Chondrocyte (in vitro differentiated cells): ENCODE measurements around the gene TARBP2. TPM values are rescaled to one million over a fixed set of nuclear protein-coding genes. Genes with fewer than 3 reads are reported as not detected.

Experiments
- DNase-seq: peaks from one replicate; pipeline ENCODE4 v3.0.0; 2021; ENCODE audit warnings: mixed read lengths, low spot score
- H3K27ac Mint-ChIP-seq: one replicate; pipeline ENCODE4 v1.8.0; 2021; ENCODE audit warnings: mild to moderate bottlenecking, moderate library complexity, mixed read lengths; ENCODE audit not compliant: unreplicated experiment
- H3K27me3 Mint-ChIP-seq: 2 replicates; pipeline ENCODE4 v1.8.0; 2021; ENCODE audit warnings: low read depth, mixed read lengths
- H3K36me3 Mint-ChIP-seq: 2 replicates; pipeline ENCODE4 v1.8.0; 2021; ENCODE audit warnings: low read depth, mixed read lengths
- H3K4me1 Mint-ChIP-seq: 2 replicates; pipeline ENCODE4 v1.8.0; 2021; ENCODE audit warnings: low read depth, mild to moderate bottlenecking, mixed read lengths
- H3K4me3 Mint-ChIP-seq: one replicate; pipeline ENCODE4 v1.8.0; 2021; ENCODE audit warnings: mild to moderate bottlenecking, moderate library complexity, mixed read lengths; ENCODE audit not compliant: unreplicated experiment
- H3K9me3 Mint-ChIP-seq: 2 replicates; pipeline ENCODE4 v1.8.0; 2021; ENCODE audit warnings: low read depth, mixed read lengths
- CTCF ChIP-seq: fragments of 200-600 bp; sonication (generic); IDR thresholded peaks from 2 replicates; pipeline ENCODE4 v1.5.0; 2021; ENCODE audit warnings: antibody characterized with exemption, mild to moderate bottlenecking, moderate library complexity
- total RNA-seq: library from RNA; stranded (reverse); gene quantifications from 3 replicates; pipeline ENCODE4 v1.2.1, GENCODE V29; 2021

TARBP2 gene
- total RNA-seq, 1 donor from 2014 or later = 23.5 TPM

- H3K36me3 Mint-ChIP-seq = peaks cover 3% of the 10 kb centered on the region
- no peak for DNase-seq
- no peaks in the 10 kb centered on the region for H3K9me3 Mint-ChIP-seq
- H3K4me3 Mint-ChIP-seq = peak overlapping the region; percentile 4
- H3K27me3 Mint-ChIP-seq = no peaks in the 10 kb centered on the region
- H3K27ac Mint-ChIP-seq = peak overlapping the region; percentile 87
- TF ChIP-seq CTCF = no peak
- peaks cover 41% of the 10 kb centered on the region for H3K4me1 Mint-ChIP-seq
Measured at GRCh38 chr12:53505555-53506449, 4.7 kb downstream of the TARBP2 start.

- no peak overlapping the region for H3K4me3 Mint-ChIP-seq
- no peak for TF ChIP-seq CTCF
- H3K4me1 Mint-ChIP-seq = peaks cover 41% of the 10 kb centered on the region
- DNase-seq = no peak
- no peaks in the 10 kb centered on the region for H3K9me3 Mint-ChIP-seq
- H3K27ac Mint-ChIP-seq = peak overlapping the region; percentile 87
- peaks cover 3% of the 10 kb centered on the region for H3K36me3 Mint-ChIP-seq
- H3K27me3 Mint-ChIP-seq = no peaks in the 10 kb centered on the region
Measured at GRCh38 chr12:53506450-53506785, 5.3 kb downstream of the TARBP2 start.

- Mint-ChIP-seq H3K4me1 (peaks cover 36% of the 10 kb centered on the region), H3K27me3 (no peaks in the 10 kb centered on the region), H3K9me3 (no peaks in the 10 kb centered on the region), H3K27ac (peak within 1 kb of the TSS; percentile 87), H3K4me3 (no peak within 1 kb of the TSS), H3K36me3 (peaks cover 5% of the 10 kb centered on the region)
- no peak for TF ChIP-seq CTCF
- no peak for DNase-seq
Measured at GRCh38 chr12:53506881-53507602, 6.0 kb downstream of the TARBP2 start, which contains the start of gene NPFF. Gene NPFF (minus strand): TSS chr12:53507484. CDS start chr12:53507474, 10 bp downstream.

GRCh38 chr12:53507603-53507885 is 6.5 kb downstream of the TARBP2 start:
- Mint-ChIP-seq H3K36me3 (peaks cover 5% of the 10 kb centered on the region), H3K4me1 (peaks cover 31% of the 10 kb centered on the region), H3K9me3 (no peaks in the 10 kb centered on the region), H3K27ac (peak overlapping the region; percentile 45), H3K27me3 (no peaks in the 10 kb centered on the region), H3K4me3 (no peak overlapping the region)
- no peak for DNase-seq
- no peak for TF ChIP-seq CTCF

- Mint-ChIP-seq H3K36me3 (peaks cover 6% of the 10 kb centered on the region), H3K27ac (peak overlapping the region; percentile 12), H3K27me3 (no peaks in the 10 kb centered on the region), H3K9me3 (no peaks in the 10 kb centered on the region), H3K4me3 (no peak overlapping the region), H3K4me1 (peaks cover 31% of the 10 kb centered on the region)
- TF ChIP-seq CTCF = peak; percentile 93
- DNase-seq = no peak
Measured at GRCh38 chr12:53508534-53509170, 7.6 kb downstream of the TARBP2 start.
